ENCODE measurements around the gene HOXB5.

DNA sequence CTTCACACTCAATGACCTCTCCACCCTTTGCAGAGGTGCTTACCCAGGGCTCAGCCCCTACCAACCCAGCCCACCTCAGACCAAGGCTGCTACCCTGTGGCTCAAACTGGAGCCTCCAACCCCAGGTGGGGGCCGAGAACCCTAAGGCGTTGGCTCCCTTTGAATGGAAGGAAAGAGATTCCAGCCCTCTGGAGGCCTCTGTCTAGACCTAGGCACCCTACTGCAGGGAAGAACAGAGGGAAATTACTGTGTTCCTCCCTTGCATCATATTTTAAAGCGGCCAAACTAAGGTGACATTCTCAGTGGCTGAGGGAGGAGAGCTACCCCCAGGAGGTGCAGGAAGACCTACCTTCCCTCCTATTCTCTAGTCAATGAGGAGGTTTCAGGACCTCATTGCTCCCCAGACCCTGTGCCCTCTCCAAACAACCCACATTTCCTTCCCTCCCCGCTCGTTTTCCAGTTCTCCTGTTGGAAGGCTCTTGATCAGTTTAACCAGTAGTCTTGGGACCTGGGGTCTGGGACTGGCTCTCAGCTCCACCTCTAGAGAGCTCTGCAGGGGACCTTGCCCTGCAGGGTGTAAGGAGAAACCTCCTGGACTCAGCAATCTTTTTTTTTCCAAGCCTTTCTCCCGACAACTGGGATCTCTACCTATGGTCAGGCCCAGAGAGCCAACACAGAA, 27.0 kb upstream of the HOXB5 start:
- TF ChIP-seq, protein P1, sequence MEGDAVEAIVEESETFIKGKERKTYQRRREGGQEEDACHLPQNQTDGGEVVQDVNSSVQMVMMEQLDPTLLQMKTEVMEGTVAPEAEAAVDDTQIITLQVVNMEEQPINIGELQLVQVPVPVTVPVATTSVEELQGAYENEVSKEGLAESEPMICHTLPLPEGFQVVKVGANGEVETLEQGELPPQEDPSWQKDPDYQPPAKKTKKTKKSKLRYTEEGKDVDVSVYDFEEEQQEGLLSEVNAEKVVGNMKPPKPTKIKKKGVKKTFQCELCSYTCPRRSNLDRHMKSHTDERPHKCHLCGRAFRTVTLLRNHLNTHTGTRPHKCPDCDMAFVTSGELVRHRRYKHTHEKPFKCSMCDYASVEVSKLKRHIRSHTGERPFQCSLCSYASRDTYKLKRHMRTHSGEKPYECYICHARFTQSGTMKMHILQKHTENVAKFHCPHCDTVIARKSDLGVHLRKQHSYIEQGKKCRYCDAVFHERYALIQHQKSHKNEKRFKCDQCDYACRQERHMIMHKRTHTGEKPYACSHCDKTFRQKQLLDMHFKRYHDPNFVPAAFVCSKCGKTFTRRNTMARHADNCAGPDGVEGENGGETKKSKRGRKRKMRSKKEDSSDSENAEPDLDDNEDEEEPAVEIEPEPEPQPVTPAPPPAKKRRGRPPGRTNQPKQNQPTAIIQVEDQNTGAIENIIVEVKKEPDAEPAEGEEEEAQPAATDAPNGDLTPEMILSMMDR (IDR thresholded peaks at IDR 0.05), result no peak
- TF ChIP-seq POLR2A (IDR thresholded peaks at IDR 0.05) (no peak), EP300 (IDR thresholded peaks at IDR 0.05) (no peak)

Data from gastroesophageal sphincter (tissue), 3 donors.